Measurements from ENCODE around the gene AFF3. TPM values are rescaled to one million over a fixed set of nuclear protein-coding genes. Genes with fewer than 3 reads are reported as not detected.

The AFF3 gene
- total and polyA plus RNA-seq, 2 of the 8 experiments (the other 6 are each of a cell fraction or from before 2014, with no cell fraction given) = 0.27 to 3.0 TPM

- DNase-seq (ENCODE audit: low read depth in 1 of 2, low spot score in 2 of 2) (no peak), FAIRE-seq (no peak)
- H2BK5ac ChIP-seq (ENCODE audit: low read depth, low read length) = no peak overlapping the region
- no peak overlapping the region for H4K91ac ChIP-seq (replicated peaks; ENCODE audit: insufficient read length, low read length)
- H3K4ac ChIP-seq (replicated peaks; ENCODE audit: insufficient read length, low read depth, low read length) = no peak overlapping the region
- ChIA-PET POLR2A (ENCODE audit: partially characterized antibody) (no interaction called here), CTCF (ENCODE audit: partially characterized antibody) (interaction anchor here (1.1 to 2.0 kb wide), 5 partner anchors 8 to 639 kb away, joined by 3 to 6 read pairs (median 4); no protein-coding TSS in a partner anchor)
- H3K23me2 ChIP-seq (ENCODE audit: low read depth, low read length) = peaks cover 3% of the 10 kb centered on the region; the same call in 1 of the 2 replicates
- H3K23ac ChIP-seq (ENCODE audit: insufficient read length) = no peak overlapping the region
- H2AFZ ChIP-seq (ENCODE audit: low read length) = no peak overlapping the region
- no peak overlapping the region for H2BK12ac ChIP-seq (ENCODE audit: low read depth, low read length)
- no peaks in the 10 kb centered on the region for H3K79me1 ChIP-seq (ENCODE audit: low read depth, low read length)
- WGBS, 2 experiments (ENCODE audit: extremely low coverage in 1 of 2, insufficient coverage in 1 of 2, insufficient read length in 1 of 2, insufficient replicate concordance in 2 of 2, low coverage in 1 of 2, low lambda C conversion rate in 2 of 2, missing lambda C conversion rate in 1 of 2) = 82% methylated on average over 5 of the region's 5 CpGs; no CpG with 5 or more reads in 1 of the 2 experiments
- no peak overlapping the region for H4K5ac ChIP-seq (ENCODE audit: insufficient read length, low read depth, low read length)
- H3K36me3 ChIP-seq (ENCODE audit: control insufficient read depth in 2 of 4, insufficient read depth in 4 of 4, low read length in 3 of 4) = no peaks in the 10 kb centered on the region
- H2BK120ac ChIP-seq (replicated peaks; ENCODE audit: low read depth, low read length) = no peak overlapping the region
- no peaks in the 10 kb centered on the region for H4K20me1 ChIP-seq (replicated peaks in 1 of 2; ENCODE audit: control insufficient read depth in 1 of 2, insufficient read depth in 2 of 2, low read length in 2 of 2)
- H2BK15ac ChIP-seq (ENCODE audit: low read length) = no peak overlapping the region; the same call in 1 of the 2 replicates
- H3K18ac ChIP-seq (ENCODE audit: extremely low read depth, low read length) = no peak overlapping the region; the same call in 1 of the 2 replicates
- H3K4me1 ChIP-seq (replicated peaks in 1 of 4; ENCODE audit: control insufficient read depth in 3 of 4, insufficient read depth in 4 of 4, low read length in 3 of 4) = no peaks in the 10 kb centered on the region; a peak in 1 of 7 replicates
- H3K27me3 ChIP-seq (replicated peaks in 1 of 4; ENCODE audit: control insufficient read depth in 3 of 4, extremely low read depth in 1 of 4, insufficient read depth in 3 of 4, low read length in 3 of 4) = no peaks in the 10 kb centered on the region; a peak in 1 of 7 replicates
- H3K79me2 ChIP-seq (ENCODE audit: control insufficient read depth in 1 of 2, insufficient read depth in 2 of 2, low read length in 2 of 2) = no peaks in the 10 kb centered on the region
- H3K56ac ChIP-seq (replicated peaks; ENCODE audit: insufficient read length, low read depth, low read length) = no peak overlapping the region
- no peak overlapping the region for H2AK5ac ChIP-seq (ENCODE audit: low read depth, low read length)
- H3K4me2 ChIP-seq (ENCODE audit: insufficient read depth in 1 of 2, low read depth in 2 of 2, low read length in 2 of 2) = no peak overlapping the region
- H3K27ac ChIP-seq (ENCODE audit: low read depth, low read length) = no peak overlapping the region
- no peaks in the 10 kb centered on the region for H3K9me3 ChIP-seq (ENCODE audit: insufficient read depth in 2 of 2, low read depth in 1 of 2, low read length in 1 of 2)
- no peak overlapping the region for H3K9ac ChIP-seq (replicated peaks in 1 of 4; ENCODE audit: extremely low read depth in 1 of 4, low read depth in 3 of 4, low read length in 3 of 4)
- H3K4me3 ChIP-seq (ENCODE audit: extremely low read depth in 1 of 4, insufficient read depth in 2 of 4, low read depth in 3 of 4, low read length in 4 of 4) = no peak overlapping the region
- H2BK20ac ChIP-seq (ENCODE audit: low read length) = no peak overlapping the region
- no peak overlapping the region for H4K8ac ChIP-seq (ENCODE audit: extremely low read depth, insufficient read depth, low read length)
- H3K14ac ChIP-seq (ENCODE audit: insufficient read length) = no peak overlapping the region
- TF ChIP-seq USF2 (IDR thresholded peaks at IDR 0.05; ENCODE audit: low read length) (no peak), SP4 (IDR thresholded peaks at IDR 0.05; ENCODE audit: low read length) (no peak), TBP (IDR thresholded peaks at IDR 0.05; ENCODE audit: low read depth, low read length) (no peak), TAF7 (optimal IDR thresholded peaks at IDR 0.05; ENCODE audit: borderline replicate concordance, low read depth, low read length) (no peak), KDM1A (IDR thresholded peaks at IDR 0.05; ENCODE audit: borderline replicate concordance, low read length) (no peak), JUND (IDR thresholded peaks at IDR 0.05; ENCODE audit: low read length) (no peak), EGR1 (IDR thresholded peaks at IDR 0.05; ENCODE audit: borderline replicate concordance, low read depth, low read length) (no peak), POLR2AphosphoS5 (IDR thresholded peaks at IDR 0.05; ENCODE audit: low read depth, low read length) (no peak), TEAD4 (IDR thresholded peaks at IDR 0.05; ENCODE audit: low read depth, low read length) (no peak), NANOG (IDR thresholded peaks at IDR 0.05; ENCODE audit: insufficient read depth, low read depth, low read length, poor library complexity, severe bottlenecking) (no peak), TCF12 (IDR thresholded peaks at IDR 0.05; ENCODE audit: low read depth, low read length) (no peak), SIN3A (conservative IDR thresholded peaks at IDR 0.05 in 1 of 2, IDR thresholded peaks at IDR 0.05 in 1 of 2; ENCODE audit: low read depth in 1 of 2, low read length in 2 of 2) (no peak), E2F6 (IDR thresholded peaks at IDR 0.05) (no peak)
Measured at GRCh38 chr2:99623613-99624012, 518.8 kb downstream of the AFF3 start.
